Endodermal cell (in vitro differentiated cells): ENCODE results near the gene ZBTB34. TPM values are rescaled to one million over a fixed set of nuclear protein-coding genes. Genes with fewer than 3 reads are reported as not detected.
A peak's percentile ranks its signal among the peaks of the same experiment; 100 is the strongest.

Source experiments
- DNase-seq: peaks from one replicate; pipeline ENCODE4 v3.0.0-alpha.2; 2017
- H3K27ac ChIP-seq: 2 replicates; pipeline ENCODE4 v1.5.1; 2013; ENCODE audit warnings: mild to moderate bottlenecking, low read depth, low read length, moderate library complexity
- H3K27me3 ChIP-seq: 2 replicates; pipeline ENCODE4 v1.6.1; 2013; ENCODE audit warnings: mild to moderate bottlenecking, low read length, moderate library complexity; ENCODE audit not compliant: insufficient read depth, control insufficient read depth, poor library complexity, severe bottlenecking
- H3K36me3 ChIP-seq: 2 replicates; pipeline ENCODE4 v1.7.0; 2013; ENCODE audit warnings: mild to moderate bottlenecking, low read length, moderate library complexity; ENCODE audit not compliant: control insufficient read depth, insufficient read depth
- H3K4me1 ChIP-seq: one replicate; pipeline ENCODE4 v1.7.0; 2013; ENCODE audit warnings: low read length; ENCODE audit not compliant: control insufficient read depth, insufficient read depth
- H3K4me3 ChIP-seq: 2 replicates; pipeline ENCODE4 v1.5.1; 2013; ENCODE audit warnings: mild to moderate bottlenecking, low read length, moderate library complexity
- H3K9ac ChIP-seq: 2 replicates; pipeline ENCODE4 v1.6.1; 2013; ENCODE audit warnings: mild to moderate bottlenecking, low read length, moderate library complexity; ENCODE audit not compliant: poor library complexity, severe bottlenecking; ENCODE audit errors: extremely low read depth
- H3K9me3 ChIP-seq: 2 replicates; pipeline ENCODE4 v1.6.1; 2013; ENCODE audit warnings: mild to moderate bottlenecking, low read length, moderate library complexity; ENCODE audit not compliant: control insufficient read depth
- H3K27ac Mint-ChIP-seq: 2 replicates; pipeline ENCODE4 v1.8.0; 2020; ENCODE audit warnings: mixed read lengths
- H3K27me3 Mint-ChIP-seq: 2 replicates; pipeline ENCODE4 v1.8.0; 2021; ENCODE audit warnings: mild to moderate bottlenecking, mixed read lengths; ENCODE audit not compliant: insufficient read depth
- H3K36me3 Mint-ChIP-seq: 2 replicates; pipeline ENCODE4 v1.8.0; 2020; ENCODE audit warnings: low read depth, mixed read lengths
- H3K4me1 Mint-ChIP-seq: 2 replicates; pipeline ENCODE4 v1.8.0; 2020; ENCODE audit warnings: mixed read lengths
- H3K4me3 Mint-ChIP-seq: 2 replicates; pipeline ENCODE4 v1.8.0; 2020; ENCODE audit warnings: mild to moderate bottlenecking, moderate library complexity, mixed read lengths
- H3K9me3 Mint-ChIP-seq: 2 replicates; pipeline ENCODE4 v1.8.0; 2020; ENCODE audit warnings: mild to moderate bottlenecking, mixed read lengths
- WGBS, 2 experiments: methylation state at CpG; one replicate each; pipeline versions ENCODE4 v1.1.5 to v1.1.7; 2013; ENCODE audit warnings: missing lambda C conversion rate in 2 of 2, mixed read lengths in 1 of 2; ENCODE audit not compliant: insufficient coverage in 1 of 2, insufficient read length in 1 of 2; 5-methylcytosine and 5-hydroxymethylcytosine counted together
- total RNA-seq, 2 donors: library from RNA; stranded (reverse); fragmentation: NEBNext Ultra II Directional in 1 of 2; extraction: Animal tissue kit (Norgen Biotek cat#: 25700) in 1 of 2; gene quantifications; 2 replicates in 1 of 2; 3 replicates in 1 of 2; pipeline ENCODE4 v1.2.1, GENCODE V29; 2021
- TF ChIP-seq, protein P1 (sequence below): fragments of 200-600 bp; sonication (generic); conservative IDR thresholded peaks from 2 replicates; pipeline ENCODE4 v1.5.0; 2021; ENCODE audit warnings: antibody characterized with exemption, mild to moderate bottlenecking

Gene ZBTB34
- total RNA-seq, 2 donors from 2014 or later, result 19.7 to 24.9 TPM

- H3K4me1 Mint-ChIP-seq, result peaks cover 22% of the 10 kb centered on the region
- H3K27ac Mint-ChIP-seq, result peak overlapping the region; percentile 49
- TF ChIP-seq, protein P1, sequence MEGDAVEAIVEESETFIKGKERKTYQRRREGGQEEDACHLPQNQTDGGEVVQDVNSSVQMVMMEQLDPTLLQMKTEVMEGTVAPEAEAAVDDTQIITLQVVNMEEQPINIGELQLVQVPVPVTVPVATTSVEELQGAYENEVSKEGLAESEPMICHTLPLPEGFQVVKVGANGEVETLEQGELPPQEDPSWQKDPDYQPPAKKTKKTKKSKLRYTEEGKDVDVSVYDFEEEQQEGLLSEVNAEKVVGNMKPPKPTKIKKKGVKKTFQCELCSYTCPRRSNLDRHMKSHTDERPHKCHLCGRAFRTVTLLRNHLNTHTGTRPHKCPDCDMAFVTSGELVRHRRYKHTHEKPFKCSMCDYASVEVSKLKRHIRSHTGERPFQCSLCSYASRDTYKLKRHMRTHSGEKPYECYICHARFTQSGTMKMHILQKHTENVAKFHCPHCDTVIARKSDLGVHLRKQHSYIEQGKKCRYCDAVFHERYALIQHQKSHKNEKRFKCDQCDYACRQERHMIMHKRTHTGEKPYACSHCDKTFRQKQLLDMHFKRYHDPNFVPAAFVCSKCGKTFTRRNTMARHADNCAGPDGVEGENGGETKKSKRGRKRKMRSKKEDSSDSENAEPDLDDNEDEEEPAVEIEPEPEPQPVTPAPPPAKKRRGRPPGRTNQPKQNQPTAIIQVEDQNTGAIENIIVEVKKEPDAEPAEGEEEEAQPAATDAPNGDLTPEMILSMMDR, result no peak
- Histone ChIP-seq H3K4me3 (peak overlapping the region; percentile 93), H3K9ac (peak overlapping the region; percentile 21), H3K9me3 (no peaks in the 10 kb centered on the region), H3K27me3 (no peaks in the 10 kb centered on the region), H3K27ac (peak overlapping the region; percentile 9), H3K36me3 (peaks cover 26% of the 10 kb centered on the region), H3K4me1 (peaks cover 11% of the 10 kb centered on the region)
- peaks cover 27% of the 10 kb centered on the region for H3K27me3 Mint-ChIP-seq
- peak; percentile 79 for DNase-seq
- WGBS, 2 experiments, result 0 to 1% methylated on average over 17 to 71 of the region's 71 CpGs
- peaks cover 10% of the 10 kb centered on the region for H3K36me3 Mint-ChIP-seq
- H3K4me3 Mint-ChIP-seq, result peak overlapping the region; percentile 78
- H3K9me3 Mint-ChIP-seq, result no peaks in the 10 kb centered on the region
Measured at GRCh38 chr9:126860757-126861466, 473 bp downstream of the ZBTB34 start.

GRCh38 chr9:126861707-126862103, 1.3 kb downstream of the ZBTB34 start:
- Mint-ChIP-seq H3K36me3 (peaks cover 16% of the 10 kb centered on the region), H3K4me3 (peak overlapping the region; percentile 78), H3K27ac (peak overlapping the region; percentile 49), H3K4me1 (peaks cover 19% of the 10 kb centered on the region), H3K27me3 (peaks cover 27% of the 10 kb centered on the region), H3K9me3 (no peaks in the 10 kb centered on the region)
- H3K4me1 ChIP-seq, result peaks cover 11% of the 10 kb centered on the region
- H3K27ac ChIP-seq, result no peak overlapping the region
- 20 to 22% methylated on average over 2 to 3 of the region's 3 CpGs for WGBS, 2 experiments
- no peaks in the 10 kb centered on the region for H3K27me3 ChIP-seq
- TF ChIP-seq, protein P1, result no peak
- H3K9ac ChIP-seq, result peak overlapping the region; percentile 21
- peaks cover 29% of the 10 kb centered on the region for H3K36me3 ChIP-seq
- no peaks in the 10 kb centered on the region for H3K9me3 ChIP-seq
- peak overlapping the region; percentile 93 for H3K4me3 ChIP-seq
- DNase-seq, result no peak

GRCh38 chr9:126862104-126862761, 1.8 kb downstream of the ZBTB34 start:
- H3K9me3 Mint-ChIP-seq, result no peaks in the 10 kb centered on the region
- peak overlapping the region; percentile 93 for H3K4me3 ChIP-seq
- H3K4me3 Mint-ChIP-seq, result peak overlapping the region; percentile 78
- no peaks in the 10 kb centered on the region for H3K27me3 ChIP-seq
- peaks cover 34% of the 10 kb centered on the region for H3K36me3 ChIP-seq
- peaks cover 24% of the 10 kb centered on the region for H3K27me3 Mint-ChIP-seq
- WGBS, 2 experiments, result 46 to 48% methylated on average over 8 to 11 of the region's 11 CpGs
- H3K4me1 Mint-ChIP-seq, result peaks cover 19% of the 10 kb centered on the region
- no peak overlapping the region for H3K27ac ChIP-seq
- peak; percentile 59 for DNase-seq
- H3K36me3 Mint-ChIP-seq, result peaks cover 20% of the 10 kb centered on the region
- no peak overlapping the region for H3K9ac ChIP-seq
- no peak overlapping the region for H3K27ac Mint-ChIP-seq
- no peaks in the 10 kb centered on the region for H3K9me3 ChIP-seq
- TF ChIP-seq, protein P1, result no peak
- H3K4me1 ChIP-seq, result peaks cover 11% of the 10 kb centered on the region
